Karpas-422 (cell line): ENCODE measurements around the gene COL19A1. TPM values are rescaled to one million over a fixed set of nuclear protein-coding genes. Genes with fewer than 3 reads are reported as not detected.

Experiments used
- DNase-seq: peaks from one replicate; pipeline ENCODE4 v3.0.0-alpha.2; 2015
- H2AFZ ChIP-seq: fragments of 200-600 bp; sonication (generic); 2 replicates; pipeline ENCODE4 v1.6.1; 2014; ENCODE audit warnings: antibody characterized with exemption, low read length, mixed read lengths
- H3K27ac ChIP-seq: fragments of 200-600 bp; sonication (generic); 2 replicates; pipeline ENCODE4 v1.5.1; 2014; ENCODE audit warnings: mild to moderate bottlenecking, low read length, moderate library complexity
- H3K27me3 ChIP-seq: fragments of 200-600 bp; sonication (generic); 2 replicates; pipeline ENCODE4 v1.6.1; 2014; ENCODE audit warnings: low read length, mixed read lengths
- H3K36me3 ChIP-seq: fragments of 200-600 bp; sonication (generic); 2 replicates; pipeline ENCODE4 v1.6.1; 2014; ENCODE audit warnings: low read length, mixed read lengths; ENCODE audit not compliant: insufficient read depth
- H3K4me1 ChIP-seq: fragments of 200-600 bp; sonication (generic); 2 replicates; pipeline ENCODE4 v1.6.1; 2014; ENCODE audit warnings: mild to moderate bottlenecking, low read length, mixed read lengths
- H3K4me2 ChIP-seq: fragments of 200-600 bp; sonication (generic); 2 replicates; pipeline ENCODE4 v1.6.1; 2014; ENCODE audit warnings: low read length, low read depth, mild to moderate bottlenecking; ENCODE audit not compliant: poor library complexity, severe bottlenecking
- H3K4me3 ChIP-seq: fragments of 200-600 bp; sonication (generic); 2 replicates; pipeline ENCODE4 v1.5.1; 2014; ENCODE audit warnings: mild to moderate bottlenecking, antibody characterized with exemption, low read length, mixed read lengths
- H3K79me2 ChIP-seq: fragments of 200-600 bp; sonication (generic); 2 replicates; pipeline ENCODE4 v1.6.1; 2014; ENCODE audit warnings: mild to moderate bottlenecking, low read length, mixed read lengths
- H3K9ac ChIP-seq: fragments of 200-600 bp; sonication (generic); 2 replicates; pipeline ENCODE4 v1.6.0; 2014; ENCODE audit warnings: low read length
- H3K9me2 ChIP-seq: fragments of 200-600 bp; sonication (generic), shearing (Covaris generic); replicated peaks from 2 replicates; pipeline ENCODE4 v1.6.0; 2014; ENCODE audit warnings: mild to moderate bottlenecking, low read length, moderate library complexity; ENCODE audit not compliant: insufficient read depth
- H3K9me3 ChIP-seq: fragments of 300-700, 200-600 bp; sonication (generic); 2 replicates; pipeline ENCODE4 v1.6.1; 2014; ENCODE audit warnings: low read length, mixed read lengths
- H4K20me1 ChIP-seq: fragments of 200-600 bp; sonication (generic); 2 replicates; pipeline ENCODE4 v1.6.1; 2014; ENCODE audit warnings: mild to moderate bottlenecking, antibody characterized with exemption, low read length, low read depth; ENCODE audit not compliant: insufficient read depth
- total RNA-seq: library from RNA; depleted of rRNA; stranded (reverse); fragments of >200 nt; shearing (Covaris generic); gene quantifications from 2 replicates; pipeline ENCODE4 v1.2.3, GENCODE V29; 2014; ENCODE audit warnings: low replicate concordance

COL19A1 gene
- total RNA-seq, 1 experiment from 2014 or later = not detected

DNA sequence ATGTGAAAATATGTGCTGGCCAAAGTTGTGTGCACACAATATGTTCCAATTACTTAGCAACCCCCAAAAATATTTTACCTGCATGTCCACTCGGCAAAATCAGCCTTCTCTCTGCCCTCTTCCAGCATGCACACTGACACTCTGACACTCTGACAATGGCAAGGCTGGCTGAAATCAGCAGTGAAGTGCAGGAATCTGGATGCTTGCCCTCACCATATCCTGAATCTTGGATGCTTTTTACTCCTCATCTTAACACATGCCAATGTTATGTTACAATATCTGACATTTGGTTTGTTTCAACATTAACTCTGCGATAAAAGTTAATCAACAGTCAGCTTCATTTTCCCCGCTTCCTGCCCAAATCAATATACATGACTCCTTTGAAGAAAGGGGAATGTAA is 233.4 kb downstream of the COL19A1 start:
- H3K79me2 ChIP-seq = no peaks in the 10 kb centered on the region
- H4K20me1 ChIP-seq = no peaks in the 10 kb centered on the region
- H3K27me3 ChIP-seq = no peaks in the 10 kb centered on the region
- no peaks in the 10 kb centered on the region for H3K4me1 ChIP-seq
- H3K4me2 ChIP-seq = no peak overlapping the region
- no peaks in the 10 kb centered on the region for H3K36me3 ChIP-seq
- no peaks in the 10 kb centered on the region for H3K9me3 ChIP-seq
- no peak overlapping the region for H3K9ac ChIP-seq
- DNase-seq = no peak
- H3K9me2 ChIP-seq = no peaks in the 10 kb centered on the region
- no peak overlapping the region for H3K4me3 ChIP-seq
- H3K27ac ChIP-seq = no peak overlapping the region
- no peak overlapping the region for H2AFZ ChIP-seq

- H3K27ac ChIP-seq = no peak overlapping the region
- peak; percentile 56 for DNase-seq
These were observed 237.4 kb downstream of the COL19A1 start for GRCh38 chr6:70103798-70104197.

DNA sequence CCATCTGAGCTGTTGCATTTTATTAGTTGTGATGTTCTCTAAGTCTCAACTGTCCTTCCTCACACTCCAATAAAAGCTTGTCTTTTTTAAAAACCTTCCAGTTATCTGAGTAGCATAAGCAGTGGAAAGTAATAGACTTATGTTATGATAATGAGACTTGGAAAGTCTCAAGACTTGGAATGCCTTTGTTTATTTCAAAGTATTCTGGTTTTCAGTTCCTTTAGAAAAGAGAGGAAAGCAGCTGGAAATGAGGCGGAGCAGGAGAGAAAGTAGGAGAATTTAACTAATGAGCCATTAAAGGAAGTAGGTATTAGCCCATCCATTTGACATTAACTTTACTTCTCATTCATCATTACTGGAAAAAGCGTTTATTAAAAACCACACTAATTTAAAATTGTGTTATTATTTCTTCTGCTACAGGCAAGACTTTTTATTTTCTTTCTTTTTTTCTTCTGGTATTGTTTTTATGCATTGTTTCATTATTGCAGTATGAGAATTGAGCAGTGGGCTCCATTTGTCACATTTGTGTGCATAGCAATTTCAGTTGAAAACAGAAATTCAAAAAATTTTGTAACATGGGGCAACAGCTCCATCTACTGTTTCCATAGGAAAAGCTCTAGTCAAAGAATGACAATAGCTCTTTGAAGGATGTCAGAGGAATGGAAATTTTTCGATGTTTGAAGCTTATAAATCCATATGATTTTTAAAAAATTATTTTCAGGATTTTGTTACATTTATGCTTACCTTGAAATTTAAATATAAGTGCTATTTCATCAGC is 241.7 kb downstream of the COL19A1 start:
- Histone ChIP-seq H3K9ac (no peak overlapping the region), H3K27ac (no peak overlapping the region)
- DNase-seq = peak; percentile 78

More at GRCh38 chr6:70103798-70104197, 237.4 kb downstream of the COL19A1 start:
- no peaks in the 10 kb centered on the region for H3K27me3 ChIP-seq
- H3K9me3 ChIP-seq = no peaks in the 10 kb centered on the region
- H3K4me3 ChIP-seq = no peak overlapping the region
- H2AFZ ChIP-seq = no peak overlapping the region
- no peaks in the 10 kb centered on the region for H3K36me3 ChIP-seq
- no peaks in the 10 kb centered on the region for H4K20me1 ChIP-seq
- no peak overlapping the region for H3K9ac ChIP-seq
- no peak overlapping the region for H3K4me2 ChIP-seq
- no peaks in the 10 kb centered on the region for H3K9me2 ChIP-seq
- H3K4me1 ChIP-seq = no peaks in the 10 kb centered on the region
- H3K79me2 ChIP-seq = no peaks in the 10 kb centered on the region

GRCh38 chr6:70110126-70111022 is 244.0 kb downstream of the COL19A1 start:
- H3K4me1 ChIP-seq = no peaks in the 10 kb centered on the region
- no peaks in the 10 kb centered on the region for H3K9me3 ChIP-seq
- no peak overlapping the region for H2AFZ ChIP-seq
- H3K4me3 ChIP-seq = no peak overlapping the region
- no peaks in the 10 kb centered on the region for H3K9me2 ChIP-seq
- no peaks in the 10 kb centered on the region for H3K36me3 ChIP-seq
- no peak overlapping the region for H3K9ac ChIP-seq
- DNase-seq = no peak
- no peaks in the 10 kb centered on the region for H3K27me3 ChIP-seq
- H3K4me2 ChIP-seq = no peak overlapping the region
- no peaks in the 10 kb centered on the region for H3K79me2 ChIP-seq
- no peaks in the 10 kb centered on the region for H4K20me1 ChIP-seq
- no peak overlapping the region for H3K27ac ChIP-seq

More for the DNA sequence above, 241.7 kb downstream of the COL19A1 start:
- Histone ChIP-seq H3K36me3 (no peaks in the 10 kb centered on the region), H3K4me1 (no peaks in the 10 kb centered on the region), H3K4me3 (no peak overlapping the region), H3K79me2 (no peaks in the 10 kb centered on the region), H3K9me2 (no peaks in the 10 kb centered on the region), H2AFZ (no peak overlapping the region), H4K20me1 (no peaks in the 10 kb centered on the region), H3K4me2 (no peak overlapping the region), H3K9me3 (no peaks in the 10 kb centered on the region), H3K27me3 (no peaks in the 10 kb centered on the region)

GRCh38 chr6:70111737-70112136 is 245.4 kb downstream of the COL19A1 start:
- Histone ChIP-seq H3K9ac (no peak overlapping the region), H3K4me1 (no peaks in the 10 kb centered on the region), H3K4me3 (no peak overlapping the region), H3K9me3 (no peaks in the 10 kb centered on the region), H3K79me2 (no peaks in the 10 kb centered on the region), H3K27ac (no peak overlapping the region), H3K27me3 (no peaks in the 10 kb centered on the region), H3K9me2 (no peaks in the 10 kb centered on the region), H2AFZ (no peak overlapping the region), H4K20me1 (no peaks in the 10 kb centered on the region), H3K36me3 (no peaks in the 10 kb centered on the region), H3K4me2 (no peak overlapping the region)
- DNase-seq = no peak

GRCh38 chr6:70112716-70113115 is 246.4 kb downstream of the COL19A1 start:
- no peaks in the 10 kb centered on the region for H3K4me1 ChIP-seq
- H3K9me3 ChIP-seq = no peaks in the 10 kb centered on the region
- no peaks in the 10 kb centered on the region for H3K9me2 ChIP-seq
- no peaks in the 10 kb centered on the region for H3K36me3 ChIP-seq
- H3K27me3 ChIP-seq = no peaks in the 10 kb centered on the region
- H3K79me2 ChIP-seq = no peaks in the 10 kb centered on the region
- no peak overlapping the region for H3K27ac ChIP-seq
- H3K9ac ChIP-seq = no peak overlapping the region
- H4K20me1 ChIP-seq = no peaks in the 10 kb centered on the region
- no peak overlapping the region for H2AFZ ChIP-seq
- DNase-seq = no peak
- H3K4me3 ChIP-seq = no peak overlapping the region
- no peak overlapping the region for H3K4me2 ChIP-seq

- Histone ChIP-seq H3K27me3 (no peaks in the 10 kb centered on the region), H3K79me2 (no peaks in the 10 kb centered on the region), H3K4me2 (no peak overlapping the region)
These were observed 246.8 kb downstream of the COL19A1 start for GRCh38 chr6:70113171-70113570.

GRCh38 chr6:70118670-70119069 is 252.3 kb downstream of the COL19A1 start:
- H3K9me3 ChIP-seq = no peaks in the 10 kb centered on the region
- no peaks in the 10 kb centered on the region for H3K79me2 ChIP-seq
- no peaks in the 10 kb centered on the region for H3K36me3 ChIP-seq
- no peak overlapping the region for H3K27ac ChIP-seq
- no peaks in the 10 kb centered on the region for H3K9me2 ChIP-seq
- no peak overlapping the region for H2AFZ ChIP-seq
- H3K9ac ChIP-seq = no peak overlapping the region
- no peaks in the 10 kb centered on the region for H3K27me3 ChIP-seq
- H3K4me1 ChIP-seq = no peaks in the 10 kb centered on the region
- no peak overlapping the region for H3K4me2 ChIP-seq
- no peak overlapping the region for H3K4me3 ChIP-seq
- DNase-seq = no peak
- H4K20me1 ChIP-seq = no peaks in the 10 kb centered on the region

More at GRCh38 chr6:70113171-70113570, 246.8 kb downstream of the COL19A1 start:
- Histone ChIP-seq H3K9me3 (no peaks in the 10 kb centered on the region), H3K4me1 (no peaks in the 10 kb centered on the region), H3K9me2 (no peaks in the 10 kb centered on the region), H3K27ac (no peak overlapping the region), H3K9ac (no peak overlapping the region), H2AFZ (no peak overlapping the region), H3K36me3 (no peaks in the 10 kb centered on the region), H3K4me3 (no peak overlapping the region), H4K20me1 (no peaks in the 10 kb centered on the region)
- no peak for DNase-seq
